BLaER1 treated with 17β-estradiol and CSF1 and Interleukin-3, amounts not matched to agents 10 nM and 100 nM (cell line): ENCODE measurements around the gene SORCS1.

Experiments used
- H3K27ac ChIP-seq, 11 experiments: shearing (Covaris generic); formaldehyde crosslinking; 2 replicates each; pipeline ENCODE4 v1.8.1; 2022
- H3K27me3 ChIP-seq, 11 experiments: shearing (Covaris generic); formaldehyde crosslinking; 2 replicates each; pipeline ENCODE4 v1.8.1; 2022
- H3K36me3 ChIP-seq, 11 experiments: shearing (Covaris generic); formaldehyde crosslinking; 2 replicates each; pipeline ENCODE4 v1.8.1; 2022
- H3K4me1 ChIP-seq, 10 experiments: shearing (Covaris generic); formaldehyde crosslinking; 2 replicates each; pipeline ENCODE4 v1.8.1; 2022
- H3K4me2 ChIP-seq, 11 experiments: shearing (Covaris generic); formaldehyde crosslinking; 2 replicates each; pipeline ENCODE4 v1.8.1; 2022
- H3K4me3 ChIP-seq, 10 experiments: shearing (Covaris generic); formaldehyde crosslinking; 2 replicates each; pipeline ENCODE4 v1.8.1; 2022
- H3K9ac ChIP-seq, 11 experiments: shearing (Covaris generic); formaldehyde crosslinking; 2 replicates each; pipeline ENCODE4 v1.8.1; 2022
- H3K9me3 ChIP-seq, 11 experiments: shearing (Covaris generic); formaldehyde crosslinking; replicated peaks in 1 of 11; 2 replicates each; pipeline ENCODE4 v1.8.1; 2022
- H4K20me1 ChIP-seq, 11 experiments: shearing (Covaris generic); formaldehyde crosslinking; 2 replicates each; pipeline ENCODE4 v1.8.1; 2022
- Cebpa-rat ChIP-seq, 11 experiments: shearing (Covaris generic); IDR thresholded peaks; 2 replicates each; pipeline ENCODE4 v1.8.1; 2022

SORCS1 gene

GRCh38 chr10:106563384-106563783, 601.1 kb downstream of the SORCS1 start:
- Histone ChIP-seq H3K4me3 (no peak overlapping the region), H3K9ac (no peak overlapping the region), H4K20me1 (no peaks in the 10 kb centered on the region), H3K27ac (no peak overlapping the region), H3K4me1 (no peaks in the 10 kb centered on the region), H3K9me3 (no peaks in the 10 kb centered on the region), H3K36me3 (no peaks in the 10 kb centered on the region), H3K27me3 (no peaks in the 10 kb centered on the region), H3K4me2 (no peak overlapping the region)
- TF ChIP-seq Cebpa-rat (IDR thresholded peaks at IDR 0.05): no peak

- no peaks in the 10 kb centered on the region for H3K9me3 ChIP-seq
- no peaks in the 10 kb centered on the region for H3K36me3 ChIP-seq
- no peaks in the 10 kb centered on the region for H3K4me1 ChIP-seq
- no peaks in the 10 kb centered on the region for H4K20me1 ChIP-seq
- TF ChIP-seq Cebpa-rat (IDR thresholded peaks at IDR 0.05): no peak
- H3K4me3 ChIP-seq: no peak overlapping the region
- no peak overlapping the region for H3K9ac ChIP-seq
- H3K4me2 ChIP-seq: no peak overlapping the region
- H3K27ac ChIP-seq: no peak overlapping the region
- H3K27me3 ChIP-seq: no peaks in the 10 kb centered on the region
Measured at GRCh38 chr10:106560925-106561640, 603.4 kb downstream of the SORCS1 start.

- Histone ChIP-seq H4K20me1 (no peaks in the 10 kb centered on the region), H3K27me3 (no peaks in the 10 kb centered on the region), H3K36me3 (no peaks in the 10 kb centered on the region), H3K4me2 (no peak overlapping the region), H3K4me1 (no peaks in the 10 kb centered on the region), H3K9ac (no peak overlapping the region), H3K4me3 (no peak overlapping the region), H3K27ac (no peak overlapping the region), H3K9me3 (no peaks in the 10 kb centered on the region)
- no peak for TF ChIP-seq Cebpa-rat (IDR thresholded peaks at IDR 0.05)
Measured at GRCh38 chr10:106559442-106559841, 605.1 kb downstream of the SORCS1 start.

- Histone ChIP-seq H4K20me1 (no peaks in the 10 kb centered on the region), H3K4me3 (no peak overlapping the region), H3K4me1 (no peaks in the 10 kb centered on the region), H3K9ac (no peak overlapping the region), H3K27ac (no peak overlapping the region), H3K4me2 (no peak overlapping the region), H3K9me3 (no peaks in the 10 kb centered on the region), H3K27me3 (no peaks in the 10 kb centered on the region), H3K36me3 (no peaks in the 10 kb centered on the region)
- no peak for TF ChIP-seq Cebpa-rat (IDR thresholded peaks at IDR 0.05)
Measured at GRCh38 chr10:106557951-106558733, 606.4 kb downstream of the SORCS1 start.

GRCh38 chr10:106557053-106557452, 607.5 kb downstream of the SORCS1 start:
- Histone ChIP-seq H3K4me3 (no peak overlapping the region), H3K27me3 (no peaks in the 10 kb centered on the region), H3K4me1 (no peaks in the 10 kb centered on the region), H3K4me2 (no peak overlapping the region), H3K9ac (no peak overlapping the region), H3K27ac (no peak overlapping the region), H4K20me1 (no peaks in the 10 kb centered on the region), H3K36me3 (no peaks in the 10 kb centered on the region), H3K9me3 (no peaks in the 10 kb centered on the region)
- TF ChIP-seq Cebpa-rat (IDR thresholded peaks at IDR 0.05): no peak

- Histone ChIP-seq H4K20me1 (no peaks in the 10 kb centered on the region), H3K36me3 (no peaks in the 10 kb centered on the region), H3K4me1 (peaks cover 0 to 9% (median 3%) of the 10 kb centered on the region in 10 experiments; a peak in 6 of 20 replicates), H3K4me3 (no peak overlapping the region), H3K9ac (no peak overlapping the region), H3K27me3 (no peaks in the 10 kb centered on the region), H3K9me3 (no peaks in the 10 kb centered on the region), H3K4me2 (no peak overlapping the region), H3K27ac (no peak overlapping the region)
- TF ChIP-seq Cebpa-rat (IDR thresholded peaks at IDR 0.05): no peak
Measured at GRCh38 chr10:106555599-106555998, 608.9 kb downstream of the SORCS1 start.

GRCh38 chr10:106551501-106552062, 612.9 kb downstream of the SORCS1 start:
- Histone ChIP-seq H3K27me3 (no peaks in the 10 kb centered on the region), H3K27ac (no peak overlapping the region), H3K9me3 (no peaks in the 10 kb centered on the region), H3K4me1 (peaks cover 0 to 9% (median 3%) of the 10 kb centered on the region in 10 experiments; a peak in 6 of 20 replicates), H3K36me3 (no peaks in the 10 kb centered on the region), H3K4me3 (no peak overlapping the region), H3K4me2 (peak overlapping the region in 2 of 11 experiments; percentile 8 to 9; a peak in 2 of 22 replicates), H4K20me1 (no peaks in the 10 kb centered on the region), H3K9ac (no peak overlapping the region)
- TF ChIP-seq Cebpa-rat (IDR thresholded peaks at IDR 0.05): no peak

- Histone ChIP-seq H3K4me1 (peaks cover 0 to 9% (median 3%) of the 10 kb centered on the region in 10 experiments; a peak in 6 of 20 replicates), H3K9me3 (no peaks in the 10 kb centered on the region), H4K20me1 (no peaks in the 10 kb centered on the region), H3K4me2 (no peak overlapping the region), H3K27me3 (no peaks in the 10 kb centered on the region), H3K4me3 (no peak overlapping the region), H3K27ac (no peak overlapping the region), H3K36me3 (no peaks in the 10 kb centered on the region), H3K9ac (no peak overlapping the region)
- no peak for TF ChIP-seq Cebpa-rat (IDR thresholded peaks at IDR 0.05)
Measured at GRCh38 chr10:106548832-106549231, 615.7 kb downstream of the SORCS1 start.

- Histone ChIP-seq H3K4me1 (peaks cover 0 to 9% (median 3%) of the 10 kb centered on the region in 10 experiments; a peak in 6 of 20 replicates), H3K4me3 (no peak overlapping the region), H3K27me3 (no peaks in the 10 kb centered on the region), H4K20me1 (no peaks in the 10 kb centered on the region), H3K9me3 (no peaks in the 10 kb centered on the region), H3K36me3 (no peaks in the 10 kb centered on the region), H3K4me2 (no peak overlapping the region), H3K27ac (no peak overlapping the region), H3K9ac (no peak overlapping the region)
- TF ChIP-seq Cebpa-rat (IDR thresholded peaks at IDR 0.05): no peak
Measured at GRCh38 chr10:106547047-106547635, 617.4 kb downstream of the SORCS1 start.
